GM06990 (cell line): ENCODE data around the gene LRRC27.

Experiments
- DNase-seq: peaks from one replicate; pipeline ENCODE4 v3.0.0-alpha.2; 2011; ENCODE audit not compliant: insufficient read length; ENCODE audit errors: extremely low read depth
- H3K27me3 ChIP-seq: replicated peaks from 2 replicates; pipeline ENCODE4 v1.6.0; 2011; ENCODE audit warnings: low read length; ENCODE audit not compliant: control insufficient read depth, insufficient read depth
- H3K36me3 ChIP-seq: 2 replicates; pipeline ENCODE4 v1.5.1; 2011; ENCODE audit warnings: low read length; ENCODE audit not compliant: control insufficient read depth, insufficient read depth
- H3K4me3 ChIP-seq: replicated peaks from 2 replicates; pipeline ENCODE4 v1.5.1; 2011; ENCODE audit warnings: low read depth, mild to moderate bottlenecking, control low read depth, low read length
- TF ChIP-seq, protein P1 (sequence below): IDR thresholded peaks from 2 replicates; pipeline ENCODE4 v1.5.1; 2011; ENCODE audit warnings: low read length, control low read depth, mild to moderate bottlenecking, inconsistent platforms; ENCODE audit not compliant: insufficient read depth, poor library complexity, severe bottlenecking

The LRRC27 gene

DNA sequence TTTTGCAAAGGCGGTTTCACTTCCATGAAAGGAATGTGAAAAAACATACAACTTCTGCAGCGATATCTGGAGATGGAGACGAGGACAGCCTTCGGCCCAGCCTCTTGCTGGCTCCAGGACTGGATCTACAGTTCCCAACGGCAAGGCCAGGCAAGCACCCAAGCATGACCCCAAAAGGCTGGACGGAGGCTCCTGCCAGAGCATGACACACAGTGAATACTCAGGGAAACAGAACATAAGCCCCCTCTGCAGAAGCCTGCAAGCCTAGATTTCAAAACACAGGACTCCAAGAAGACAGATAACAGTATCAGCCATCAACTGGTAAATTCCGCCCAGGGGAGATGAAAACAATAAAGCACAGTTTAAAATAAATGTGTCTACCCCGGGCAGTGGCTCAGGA lies 3.3 kb upstream of the LRRC27 start:
- TF ChIP-seq, protein P1, sequence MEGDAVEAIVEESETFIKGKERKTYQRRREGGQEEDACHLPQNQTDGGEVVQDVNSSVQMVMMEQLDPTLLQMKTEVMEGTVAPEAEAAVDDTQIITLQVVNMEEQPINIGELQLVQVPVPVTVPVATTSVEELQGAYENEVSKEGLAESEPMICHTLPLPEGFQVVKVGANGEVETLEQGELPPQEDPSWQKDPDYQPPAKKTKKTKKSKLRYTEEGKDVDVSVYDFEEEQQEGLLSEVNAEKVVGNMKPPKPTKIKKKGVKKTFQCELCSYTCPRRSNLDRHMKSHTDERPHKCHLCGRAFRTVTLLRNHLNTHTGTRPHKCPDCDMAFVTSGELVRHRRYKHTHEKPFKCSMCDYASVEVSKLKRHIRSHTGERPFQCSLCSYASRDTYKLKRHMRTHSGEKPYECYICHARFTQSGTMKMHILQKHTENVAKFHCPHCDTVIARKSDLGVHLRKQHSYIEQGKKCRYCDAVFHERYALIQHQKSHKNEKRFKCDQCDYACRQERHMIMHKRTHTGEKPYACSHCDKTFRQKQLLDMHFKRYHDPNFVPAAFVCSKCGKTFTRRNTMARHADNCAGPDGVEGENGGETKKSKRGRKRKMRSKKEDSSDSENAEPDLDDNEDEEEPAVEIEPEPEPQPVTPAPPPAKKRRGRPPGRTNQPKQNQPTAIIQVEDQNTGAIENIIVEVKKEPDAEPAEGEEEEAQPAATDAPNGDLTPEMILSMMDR, result no peak
- H3K36me3 ChIP-seq, result no peaks in the 10 kb centered on the region
- DNase-seq, result no peak
- H3K4me3 ChIP-seq, result no peak overlapping the region
- no peaks in the 10 kb centered on the region for H3K27me3 ChIP-seq

DNA sequence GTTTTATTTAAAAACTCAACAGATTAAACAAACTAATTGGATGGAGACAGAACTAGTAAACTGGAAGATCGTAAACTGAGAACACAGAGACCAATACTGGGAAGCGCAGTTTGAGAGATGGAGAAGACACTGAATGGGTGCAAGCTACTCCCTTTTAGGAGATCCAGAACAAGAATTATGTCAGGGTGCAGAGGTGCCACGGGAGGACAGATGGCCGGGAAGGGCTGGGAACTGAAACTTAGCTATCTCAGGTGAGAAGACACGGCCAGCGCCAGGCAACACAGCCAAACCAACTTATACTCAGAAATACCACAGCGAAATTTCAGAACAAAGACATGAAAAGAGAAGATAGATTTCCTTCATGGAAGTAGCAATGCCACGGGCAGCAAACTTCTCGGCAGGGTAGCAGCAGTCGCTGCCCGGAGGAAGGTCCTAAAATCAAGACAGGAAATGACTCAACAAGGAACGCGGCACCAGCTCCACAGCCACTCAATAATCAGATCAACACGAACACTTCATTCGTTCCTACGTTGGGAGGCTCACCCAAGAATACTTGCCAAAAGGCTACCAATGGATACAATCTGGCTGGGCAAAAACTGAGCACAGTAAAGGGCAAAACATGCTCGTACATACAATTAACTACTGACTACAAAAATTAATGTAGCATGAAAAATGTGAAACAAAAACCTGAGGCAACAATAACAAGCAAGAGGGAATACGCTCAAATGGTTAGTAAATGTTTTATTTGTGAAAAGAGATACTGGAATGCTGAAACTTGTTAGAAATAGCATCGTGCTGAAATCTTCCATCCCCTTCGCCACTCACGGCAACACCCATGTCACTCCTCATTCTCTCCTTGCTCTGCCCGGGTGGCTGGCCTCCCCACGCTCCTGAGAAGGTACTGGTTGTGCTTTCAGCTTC lies 2.2 kb upstream of the LRRC27 start:
- H3K4me3 ChIP-seq, result peak overlapping the region; percentile 98
- no peak for DNase-seq
- H3K27me3 ChIP-seq, result no peaks in the 10 kb centered on the region
- TF ChIP-seq, protein P1, result no peak
- no peaks in the 10 kb centered on the region for H3K36me3 ChIP-seq

DNA sequence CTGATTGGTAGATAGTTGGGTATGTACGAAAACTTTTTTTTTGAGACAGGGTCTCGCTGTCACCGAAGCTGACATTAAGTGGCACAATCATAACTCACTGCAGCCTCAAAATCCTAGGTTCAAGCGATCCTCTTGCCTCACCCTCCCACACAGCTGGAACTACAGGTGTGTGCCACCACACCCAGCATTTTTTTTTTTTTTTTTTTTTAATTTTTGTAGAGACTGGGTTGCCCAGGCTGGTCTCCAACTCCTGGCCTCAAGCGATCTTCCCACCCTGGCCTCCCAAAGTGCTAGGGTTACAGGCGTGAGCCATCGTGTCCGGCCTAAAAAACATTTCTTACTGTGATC lies 1.5 kb upstream of the LRRC27 start:
- TF ChIP-seq, protein P1, result no peak
- Histone ChIP-seq H3K4me3 (peak overlapping the region; percentile 98), H3K36me3 (no peaks in the 10 kb centered on the region), H3K27me3 (no peaks in the 10 kb centered on the region)
- DNase-seq, result no peak

DNA sequence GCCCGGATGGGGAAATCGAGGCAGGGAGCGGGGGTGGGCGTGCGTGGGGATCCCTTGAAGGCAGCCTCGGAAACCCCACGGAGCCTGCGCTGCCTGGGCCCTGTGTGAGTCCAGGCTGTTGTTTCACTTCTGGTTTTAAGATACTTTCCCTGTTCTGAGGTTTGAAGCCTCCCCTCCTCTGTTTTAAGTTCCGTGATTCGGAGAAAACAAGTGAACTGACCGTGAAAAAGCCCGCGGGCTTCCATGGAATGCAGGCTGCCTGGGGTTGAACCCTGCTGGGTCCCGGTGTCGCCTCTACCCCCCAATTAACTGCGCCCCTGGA lies 401 bp downstream of the LRRC27 start:
- Histone ChIP-seq H3K27me3 (no peaks in the 10 kb centered on the region), H3K36me3 (no peaks in the 10 kb centered on the region), H3K4me3 (peak overlapping the region; percentile 98)
- DNase-seq, result no peak
- TF ChIP-seq, protein P1, result no peak

DNA sequence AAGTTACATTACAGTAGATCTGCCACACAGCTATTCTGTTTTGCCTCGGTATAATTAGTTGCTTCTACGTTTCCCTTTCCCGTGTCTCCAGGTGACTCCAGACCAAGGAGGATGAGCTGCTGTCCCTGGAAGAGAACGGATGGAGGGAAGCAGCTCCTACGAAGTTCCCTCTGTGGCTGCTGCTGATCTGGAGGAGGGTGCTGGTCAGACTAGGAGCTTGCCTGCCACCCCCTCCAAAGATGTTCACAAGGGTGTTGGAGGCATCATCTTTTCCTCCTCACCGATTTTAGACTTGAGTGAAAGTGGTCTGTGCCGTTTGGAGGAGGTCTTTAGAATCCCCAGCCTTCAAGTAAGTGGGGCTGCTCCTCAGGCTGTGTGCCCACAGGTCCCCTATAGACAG lies 1.4 kb downstream of the LRRC27 start:
- no peaks in the 10 kb centered on the region for H3K27me3 ChIP-seq
- no peaks in the 10 kb centered on the region for H3K36me3 ChIP-seq
- TF ChIP-seq, protein P1, result no peak
- H3K4me3 ChIP-seq, result no peak overlapping the region
- DNase-seq, result no peak
